ENCODE results near the gene PSME3IP1. TPM values are rescaled to one million over a fixed set of nuclear protein-coding genes. Genes with fewer than 3 reads are reported as not detected.
A peak's percentile ranks its signal among the peaks of the same experiment; 100 is the strongest.

PSME3IP1 gene
- total RNA-seq, 2 experiments from 2014 or later = 106 to 113 TPM

GRCh38 chr16:57149391-57149790 is 36.4 kb downstream of the PSME3IP1 start:
- H3K4me1 Mint-ChIP-seq (ENCODE audit: low read depth) = peaks cover 26% of the 10 kb centered on the region
- ChIA-PET POLR2A (interaction anchor here (1.6 kb wide), 1 partner anchor 20 kb away, joined by 4 read pairs; no protein-coding TSS in a partner anchor), CTCF (interaction anchor here (1.0 to 3.5 kb wide), 4 partner anchors 14 to 65 kb away, joined by 3 to 11 read pairs (median 4); partner anchors contain the start of gene CPNE2)
- no peaks in the 10 kb centered on the region for H3K9me3 Mint-ChIP-seq (ENCODE audit: insufficient read depth)
- ATAC-seq (no peak), DNase-seq (no peak)
- no peaks in the 10 kb centered on the region for H3K27me3 Mint-ChIP-seq (ENCODE audit: low read depth)
- no peak overlapping the region for H3K27ac Mint-ChIP-seq
- H3K4me3 Mint-ChIP-seq = no peak overlapping the region
- H3K36me3 Mint-ChIP-seq (ENCODE audit: low read depth) = peaks cover 25% of the 10 kb centered on the region

DNA sequence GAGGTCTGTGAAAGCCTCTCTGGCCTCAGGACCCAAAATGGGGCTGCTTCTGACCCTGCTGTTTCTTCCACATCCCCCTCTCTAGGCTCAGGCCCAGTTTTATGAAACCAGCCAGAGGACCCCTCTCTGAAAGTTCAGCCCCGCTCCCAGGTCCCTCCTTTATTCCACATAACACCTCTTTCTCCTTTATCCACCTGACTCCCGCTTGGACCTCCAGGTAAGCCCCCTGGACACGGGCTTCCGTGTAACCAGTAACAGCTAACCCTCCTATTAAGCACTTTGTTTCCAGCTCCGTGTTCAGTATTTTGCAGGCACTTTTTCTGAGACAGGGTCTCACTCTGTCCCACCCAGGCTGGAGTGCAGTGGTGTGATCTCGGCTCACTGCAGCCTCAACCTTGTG is 37.4 kb downstream of the PSME3IP1 start:
- Mint-ChIP-seq H3K27ac (no peak overlapping the region), H3K9me3 (ENCODE audit: insufficient read depth) (no peaks in the 10 kb centered on the region), H3K4me3 (no peak overlapping the region), H3K27me3 (ENCODE audit: low read depth) (no peaks in the 10 kb centered on the region), H3K4me1 (ENCODE audit: low read depth) (peaks cover 26% of the 10 kb centered on the region), H3K36me3 (ENCODE audit: low read depth) (peaks cover 16% of the 10 kb centered on the region)
- no peak for ATAC-seq
- ChIA-PET CTCF (interaction anchor here (1.2 kb wide), 1 partner anchor 55 kb away, joined by 5 read pairs; the partner anchor contains the start of gene CPNE2), POLR2A (interaction anchor here (1.1 to 1.6 kb wide), 2 partner anchors 19 to 67 kb away, joined by 3 to 4 read pairs; no protein-coding TSS in a partner anchor)
- no peak for DNase-seq

- POLR2A ChIA-PET = interaction anchor here (1.1 kb wide), 1 partner anchor 66 kb away, joined by 3 read pairs; no protein-coding TSS in a partner anchor
Measured at GRCh38 chr16:57147381-57148221, 38.2 kb downstream of the PSME3IP1 start.

DNA sequence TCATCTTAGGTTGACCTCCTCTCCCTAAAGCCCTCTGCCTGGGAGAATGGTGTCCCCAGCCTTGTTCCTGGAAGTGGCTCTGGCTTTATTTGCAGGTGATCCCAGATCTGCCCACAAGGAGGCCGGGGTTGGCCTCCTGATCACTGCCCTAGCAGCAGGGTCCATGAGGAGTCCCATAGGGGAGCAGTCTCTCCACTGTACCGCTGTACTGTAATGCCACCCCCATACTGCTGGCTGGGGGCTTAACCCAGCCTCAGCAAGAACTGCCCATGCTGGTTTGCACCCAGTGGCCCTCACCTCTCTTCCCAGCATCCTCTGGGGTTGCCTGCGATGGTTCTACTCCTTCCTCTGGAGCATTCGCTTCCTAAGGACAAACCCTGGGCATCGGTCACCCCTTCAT is 39.1 kb downstream of the PSME3IP1 start:
- peaks cover 29% of the 10 kb centered on the region for H3K4me1 Mint-ChIP-seq (ENCODE audit: low read depth)
- ChIA-PET CTCF (no interaction called here), POLR2A (no interaction called here)
- DNase-seq (no peak), ATAC-seq (no peak)
- peaks cover 2% of the 10 kb centered on the region for H3K36me3 Mint-ChIP-seq (ENCODE audit: low read depth)
- no peaks in the 10 kb centered on the region for H3K9me3 Mint-ChIP-seq (ENCODE audit: insufficient read depth)
- H3K27me3 Mint-ChIP-seq (ENCODE audit: low read depth) = no peaks in the 10 kb centered on the region
- H3K27ac Mint-ChIP-seq = peak overlapping the region; percentile 25
- no peak overlapping the region for H3K4me3 Mint-ChIP-seq

More at GRCh38 chr16:57147381-57148221, 38.2 kb downstream of the PSME3IP1 start:
- Mint-ChIP-seq H3K4me1 (ENCODE audit: low read depth) (peaks cover 29% of the 10 kb centered on the region), H3K9me3 (ENCODE audit: insufficient read depth) (no peaks in the 10 kb centered on the region), H3K27me3 (ENCODE audit: low read depth) (no peaks in the 10 kb centered on the region), H3K27ac (peak overlapping the region; percentile 34), H3K4me3 (no peak overlapping the region), H3K36me3 (ENCODE audit: low read depth) (peaks cover 8% of the 10 kb centered on the region)
- DNase-seq (no peak), ATAC-seq (no peak)
- CTCF ChIA-PET = no interaction called here

DNA sequence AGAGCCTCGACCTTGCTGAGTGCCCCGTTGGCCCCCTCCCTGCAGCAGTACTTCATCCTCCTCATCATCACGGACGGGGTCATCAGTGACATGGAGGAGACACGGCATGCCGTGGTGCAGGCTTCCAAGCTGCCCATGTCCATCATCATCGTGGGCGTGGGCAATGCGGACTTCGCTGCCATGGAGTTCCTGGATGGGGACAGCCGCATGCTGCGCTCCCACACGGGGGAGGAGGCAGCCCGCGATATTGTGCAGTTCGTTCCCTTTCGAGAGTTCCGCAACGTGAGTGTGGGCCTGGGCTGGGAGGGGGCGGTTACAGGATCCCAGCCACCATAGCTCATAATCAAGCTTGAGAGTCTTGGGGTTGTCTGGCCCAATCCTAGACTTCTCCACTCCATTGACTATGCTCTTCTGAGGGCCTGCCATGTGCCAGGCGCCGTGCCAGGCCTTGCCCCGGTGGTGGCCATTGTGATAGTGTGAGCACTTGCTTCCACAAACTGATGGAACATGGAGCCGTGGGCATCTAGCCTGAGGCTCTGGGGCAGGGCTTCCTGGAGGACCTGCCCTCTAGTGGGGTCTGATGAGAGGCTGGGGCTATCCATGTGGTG is 39.7 kb downstream of the PSME3IP1 start:
- H3K36me3 Mint-ChIP-seq (ENCODE audit: low read depth) = peaks cover 2% of the 10 kb centered on the region
- no peak for DNase-seq
- ChIA-PET CTCF (no interaction called here), POLR2A (no interaction called here)
- H3K4me3 Mint-ChIP-seq = no peak overlapping the region
- no peaks in the 10 kb centered on the region for H3K9me3 Mint-ChIP-seq (ENCODE audit: insufficient read depth)
- H3K27me3 Mint-ChIP-seq (ENCODE audit: low read depth) = no peaks in the 10 kb centered on the region
- no peak overlapping the region for H3K27ac Mint-ChIP-seq
- peaks cover 30% of the 10 kb centered on the region for H3K4me1 Mint-ChIP-seq (ENCODE audit: low read depth)
- no peak for ATAC-seq

DNA sequence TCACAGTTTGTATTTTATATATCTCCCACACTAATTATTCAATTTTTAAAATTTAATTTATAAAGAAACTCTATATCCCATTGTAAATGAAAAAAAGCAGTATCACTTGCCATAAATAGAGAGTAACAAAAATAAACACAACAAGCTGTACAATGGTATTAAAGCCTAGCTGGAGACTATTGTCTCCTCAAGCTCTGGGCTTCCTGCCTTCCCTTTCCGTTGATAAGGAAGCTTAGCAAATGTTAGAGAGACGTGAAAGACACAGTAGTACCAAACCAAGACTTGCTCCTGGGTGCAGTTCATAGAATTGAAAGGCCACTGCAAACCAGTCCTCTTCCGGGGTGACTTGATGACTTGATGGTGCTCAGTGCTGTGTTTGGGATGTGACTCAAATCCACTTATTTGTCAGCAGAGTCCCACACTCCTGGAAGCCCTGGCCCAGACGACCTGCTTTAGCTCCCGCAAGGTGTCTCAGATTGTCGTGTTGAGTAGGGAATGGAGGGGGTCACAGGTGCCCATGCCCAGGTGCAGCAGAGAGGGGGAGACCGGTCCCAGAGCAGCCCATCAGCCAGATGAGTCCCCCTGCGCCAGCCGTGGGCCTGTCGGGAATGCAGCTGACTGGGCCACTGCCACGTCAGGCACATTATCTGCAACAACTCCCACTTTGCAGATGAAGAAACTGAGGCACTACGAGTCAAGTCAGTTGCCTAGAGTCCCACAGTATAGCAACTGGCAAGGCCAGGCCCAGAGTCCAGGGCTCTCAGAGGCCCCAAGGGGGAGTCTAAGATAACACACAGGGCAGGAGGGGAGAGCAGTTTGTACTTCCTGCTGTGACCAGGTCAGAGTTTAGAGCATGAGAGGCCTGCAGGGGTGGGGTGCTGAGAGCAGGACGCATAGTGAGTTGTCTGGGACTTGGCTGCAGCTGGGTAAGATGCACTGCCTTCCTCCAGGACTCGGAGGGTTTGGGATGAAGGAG is 40.5 kb downstream of the PSME3IP1 start:
- Mint-ChIP-seq H3K4me1 (ENCODE audit: low read depth) (peaks cover 37% of the 10 kb centered on the region), H3K4me3 (no peak overlapping the region), H3K27ac (no peak overlapping the region), H3K27me3 (ENCODE audit: low read depth) (no peaks in the 10 kb centered on the region), H3K9me3 (ENCODE audit: insufficient read depth) (no peaks in the 10 kb centered on the region), H3K36me3 (ENCODE audit: low read depth) (peaks cover 2% of the 10 kb centered on the region)
- ATAC-seq (no peak), DNase-seq (no peak)
- ChIA-PET POLR2A (no interaction called here), CTCF (interaction anchor here (1.5 to 1.8 kb wide), 2 partner anchors 53 to 61 kb away, joined by 4 to 9 read pairs; partner anchors contain the start of gene CPNE2)

- no peak for DNase-seq
- peaks cover 46% of the 10 kb centered on the region for H3K4me1 Mint-ChIP-seq (ENCODE audit: low read depth)
- H3K36me3 Mint-ChIP-seq (ENCODE audit: low read depth) = peaks cover 6% of the 10 kb centered on the region
- ATAC-seq = no peak
- H3K27me3 Mint-ChIP-seq (ENCODE audit: low read depth) = no peaks in the 10 kb centered on the region
- CTCF ChIA-PET = interaction anchor here (1.0 to 1.8 kb wide), 4 partner anchors 15 to 60 kb away, joined by 4 to 9 read pairs (median 4); partner anchors contain the start of gene CPNE2
- no peak overlapping the region for H3K27ac Mint-ChIP-seq
- POLR2A ChIA-PET = interaction anchor here (0.8 to 1.8 kb wide), 3 partner anchors 9 to 17 kb away, joined by 3 to 9 read pairs (median 3); no protein-coding TSS in a partner anchor
- H3K9me3 Mint-ChIP-seq (ENCODE audit: insufficient read depth) = no peaks in the 10 kb centered on the region
- H3K4me3 Mint-ChIP-seq = no peak overlapping the region
Measured at GRCh38 chr16:57144027-57144426, 41.8 kb downstream of the PSME3IP1 start.

DNA sequence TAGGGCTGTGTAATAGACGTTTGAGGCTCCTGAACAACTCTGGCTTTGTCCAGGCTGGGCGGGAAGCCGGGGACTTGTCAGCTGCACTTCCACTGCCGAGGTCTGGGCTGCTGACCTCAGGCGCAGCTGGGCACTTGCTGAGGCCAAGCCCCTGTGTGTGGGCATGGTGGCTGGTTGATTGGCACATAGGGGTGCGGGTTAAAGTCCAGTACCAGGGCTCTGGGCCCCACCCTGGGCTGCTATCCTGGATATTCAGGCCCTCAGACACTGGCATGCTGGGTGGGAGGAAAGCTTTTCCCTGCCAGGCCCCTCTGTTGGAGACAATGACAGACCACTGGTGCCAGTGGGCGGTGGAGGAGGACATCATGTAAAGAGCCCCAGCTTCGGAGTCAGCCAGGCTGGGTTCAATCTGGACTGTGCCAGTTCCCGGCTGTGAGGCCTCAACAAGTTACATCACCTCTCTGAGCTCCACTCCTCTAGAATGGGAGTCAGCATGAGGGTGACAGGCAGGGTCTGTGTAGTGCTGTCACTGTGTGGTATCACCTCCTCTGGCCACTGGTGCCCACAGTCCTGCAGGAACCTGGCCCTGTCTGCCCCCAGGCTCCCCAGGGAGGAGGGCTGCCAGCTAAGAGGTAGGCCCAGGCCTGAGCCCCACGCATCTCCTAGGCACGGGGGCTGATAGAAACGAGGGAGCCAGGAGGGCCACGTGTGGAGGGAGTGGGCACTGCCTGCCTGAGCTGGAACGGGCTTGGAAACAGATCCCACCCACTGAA is 42.5 kb downstream of the PSME3IP1 start:
- H3K27ac Mint-ChIP-seq = no peak overlapping the region
- H3K27me3 Mint-ChIP-seq (ENCODE audit: low read depth) = no peaks in the 10 kb centered on the region
- ATAC-seq (no peak), DNase-seq (no peak)
- POLR2A ChIA-PET = interaction anchor here (0.8 to 1.8 kb wide), 4 partner anchors 9 to 16 kb away, joined by 3 to 9 read pairs (median 3); no protein-coding TSS in a partner anchor
- H3K4me1 Mint-ChIP-seq (ENCODE audit: low read depth) = peaks cover 46% of the 10 kb centered on the region
- H3K4me3 Mint-ChIP-seq = no peak overlapping the region
- no peaks in the 10 kb centered on the region for H3K9me3 Mint-ChIP-seq (ENCODE audit: insufficient read depth)
- CTCF ChIA-PET = interaction anchor here (0.7 to 1.8 kb wide), 5 partner anchors 14 to 59 kb away, joined by 3 to 9 read pairs (median 4); partner anchors contain the start of gene CPNE2
- H3K36me3 Mint-ChIP-seq (ENCODE audit: low read depth) = peaks cover 8% of the 10 kb centered on the region

GRCh38 chr16:57141822-57142631 is 43.8 kb downstream of the PSME3IP1 start:
- DNase-seq = no peak
- ChIA-PET CTCF (interaction anchor here (0.6 to 2.9 kb wide), 7 partner anchors 10 to 58 kb away, joined by 3 to 13 read pairs (median 5); partner anchors contain the start of gene CPNE2), POLR2A (interaction anchor here (0.8 to 1.7 kb wide), 6 partner anchors 8 to 50 kb away, joined by 3 to 6 read pairs (median 3); partner anchors contain the start of gene CPNE2)
- peak; percentile 71 for ATAC-seq
- peaks cover 12% of the 10 kb centered on the region for H3K36me3 Mint-ChIP-seq (ENCODE audit: low read depth)
- peaks cover 39% of the 10 kb centered on the region for H3K4me1 Mint-ChIP-seq (ENCODE audit: low read depth)
- H3K9me3 Mint-ChIP-seq (ENCODE audit: insufficient read depth) = no peaks in the 10 kb centered on the region
- no peak overlapping the region for H3K4me3 Mint-ChIP-seq
- no peaks in the 10 kb centered on the region for H3K27me3 Mint-ChIP-seq (ENCODE audit: low read depth)
- peak overlapping the region; percentile 76 for H3K27ac Mint-ChIP-seq

Measured in activated CD8-positive, alpha-beta T cell treated with anti-CD3 and anti-CD28 coated beads, Interleukin-2, amount 10 ng/mL, durations not matched to agents 7 days and 5 days (primary cell).